Colonic mucosa (tissue), 4 donors: ENCODE results near the gene ENTREP1. TPM values are rescaled to one million over a fixed set of nuclear protein-coding genes. Genes with fewer than 3 reads are reported as not detected.

Experiments
- DNase-seq: peaks from one replicate; pipeline ENCODE4 v3.0.0-alpha.2; 2020
- H3K27ac ChIP-seq: fragments of 200-600 bp; one replicate; pipeline ENCODE4 v1.8.0; 2021
- H3K27me3 ChIP-seq: fragments of 200-600 bp; one replicate; pipeline ENCODE4 v1.8.0; 2021
- H3K36me3 ChIP-seq: fragments of 200-600 bp; one replicate; pipeline ENCODE4 v1.8.0; 2021
- H3K4me1 ChIP-seq: fragments of 200-600 bp; one replicate; pipeline ENCODE4 v1.8.0; 2021; ENCODE audit warnings: mild to moderate bottlenecking
- H3K4me3 ChIP-seq: fragments of 200-600 bp; one replicate; pipeline ENCODE4 v1.8.0; 2021
- H3K9ac ChIP-seq, 2 donors: one replicate each; pipeline ENCODE4 v1.7.0; 2013; ENCODE audit warnings: control low read depth in 2 of 2, low read depth in 2 of 2, low read length in 2 of 2
- H3K9me3 ChIP-seq: fragments of 200-600 bp; one replicate; pipeline ENCODE4 v1.8.0; 2021
- intact Hi-C: fragments of 100-400 bp; cut with DNase I; formaldehyde crosslinking; loops from one replicate; pipeline ENCODE4 v1.14.1; 2022
- total RNA-seq, 2 donors: library from RNA; stranded (reverse); fragmentation: NEBNext Ultra II Directional in 1 of 2; extraction: Animal tissue kit (Norgen Biotek cat#: 25700) in 1 of 2; gene quantifications; one replicate each; pipeline ENCODE4 v1.2.1, GENCODE V29; 2021
- TF ChIP-seq, protein P1 (sequence below): fragments of 200-600 bp; IDR thresholded peaks from one replicate; pipeline ENCODE4 v1.8.0; 2022; ENCODE audit warnings: antibody characterized with exemption, mild to moderate bottlenecking
- donor health status: healthy.
- donor health status: DM: no; HTN: no; CAD: no.
- donor health status: DM: no; HTN: no; CAD: no.

Gene ENTREP1
- total RNA-seq, 2 donors from 2014 or later, result 1.7 to 3.0 TPM

GRCh38 chr9:69386651-69387050, 61.6 kb downstream of the ENTREP1 start:
- Histone ChIP-seq H3K9ac (no peak overlapping the region), H3K27ac (no peak overlapping the region), H3K4me3 (no peak overlapping the region), H3K9me3 (no peaks in the 10 kb centered on the region), H3K4me1 (no peaks in the 10 kb centered on the region), H3K36me3 (no peaks in the 10 kb centered on the region), H3K27me3 (no peaks in the 10 kb centered on the region)
- intact Hi-C loops, result no loop called here
- DNase-seq, result no peak
- TF ChIP-seq, protein P1, sequence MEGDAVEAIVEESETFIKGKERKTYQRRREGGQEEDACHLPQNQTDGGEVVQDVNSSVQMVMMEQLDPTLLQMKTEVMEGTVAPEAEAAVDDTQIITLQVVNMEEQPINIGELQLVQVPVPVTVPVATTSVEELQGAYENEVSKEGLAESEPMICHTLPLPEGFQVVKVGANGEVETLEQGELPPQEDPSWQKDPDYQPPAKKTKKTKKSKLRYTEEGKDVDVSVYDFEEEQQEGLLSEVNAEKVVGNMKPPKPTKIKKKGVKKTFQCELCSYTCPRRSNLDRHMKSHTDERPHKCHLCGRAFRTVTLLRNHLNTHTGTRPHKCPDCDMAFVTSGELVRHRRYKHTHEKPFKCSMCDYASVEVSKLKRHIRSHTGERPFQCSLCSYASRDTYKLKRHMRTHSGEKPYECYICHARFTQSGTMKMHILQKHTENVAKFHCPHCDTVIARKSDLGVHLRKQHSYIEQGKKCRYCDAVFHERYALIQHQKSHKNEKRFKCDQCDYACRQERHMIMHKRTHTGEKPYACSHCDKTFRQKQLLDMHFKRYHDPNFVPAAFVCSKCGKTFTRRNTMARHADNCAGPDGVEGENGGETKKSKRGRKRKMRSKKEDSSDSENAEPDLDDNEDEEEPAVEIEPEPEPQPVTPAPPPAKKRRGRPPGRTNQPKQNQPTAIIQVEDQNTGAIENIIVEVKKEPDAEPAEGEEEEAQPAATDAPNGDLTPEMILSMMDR, result no peak

GRCh38 chr9:69388596-69388995, 63.6 kb downstream of the ENTREP1 start:
- H3K4me3 ChIP-seq, result no peak overlapping the region
- H3K4me1 ChIP-seq, result no peaks in the 10 kb centered on the region
- intact Hi-C loops, result no loop called here
- TF ChIP-seq, protein P1, result no peak
- no peaks in the 10 kb centered on the region for H3K36me3 ChIP-seq
- no peak overlapping the region for H3K27ac ChIP-seq
- no peak for DNase-seq
- H3K9me3 ChIP-seq, result no peaks in the 10 kb centered on the region
- no peaks in the 10 kb centered on the region for H3K27me3 ChIP-seq
- H3K9ac ChIP-seq, result no peak overlapping the region

GRCh38 chr9:69389437-69389995, 64.5 kb downstream of the ENTREP1 start:
- intact Hi-C loops, result no loop called here
- Histone ChIP-seq H3K9me3 (no peaks in the 10 kb centered on the region), H3K36me3 (no peaks in the 10 kb centered on the region), H3K4me1 (no peaks in the 10 kb centered on the region), H3K4me3 (no peak overlapping the region), H3K27me3 (no peaks in the 10 kb centered on the region), H3K27ac (no peak overlapping the region), H3K9ac (no peak overlapping the region)
- TF ChIP-seq, protein P1, result no peak
- DNase-seq, result no peak

- intact Hi-C loops, result no loop called here
- Histone ChIP-seq H3K36me3 (no peaks in the 10 kb centered on the region), H3K4me3 (no peak overlapping the region), H3K27ac (no peak overlapping the region), H3K9me3 (no peaks in the 10 kb centered on the region), H3K4me1 (no peaks in the 10 kb centered on the region), H3K27me3 (no peaks in the 10 kb centered on the region), H3K9ac (no peak overlapping the region)
- TF ChIP-seq, protein P1, result no peak
- no peak for DNase-seq
These were observed 66.5 kb downstream of the ENTREP1 start for GRCh38 chr9:69391487-69391886.

DNA sequence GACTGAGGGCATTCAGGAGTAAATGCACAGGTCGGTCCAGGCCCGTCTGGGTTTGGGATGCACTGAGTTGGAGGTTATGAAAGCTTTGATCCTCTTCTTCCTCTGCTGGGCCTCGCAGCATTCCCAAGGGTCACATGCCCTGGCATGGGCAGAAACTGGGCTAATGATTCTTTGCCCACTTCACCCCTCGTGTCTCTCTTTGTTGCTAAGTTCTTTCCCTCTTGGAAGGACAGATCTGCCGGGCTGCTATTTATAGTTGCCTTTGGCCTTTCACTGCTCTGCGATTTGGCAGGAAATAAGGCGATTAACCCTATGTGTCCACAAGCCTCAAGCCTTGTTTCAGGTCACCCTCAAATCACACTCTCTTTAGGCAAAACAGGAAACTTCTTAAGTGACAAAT, 66.9 kb downstream of the ENTREP1 start:
- TF ChIP-seq, protein P1, result no peak
- intact Hi-C loops, result no loop called here
- no peaks in the 10 kb centered on the region for H3K9me3 ChIP-seq

More for the DNA sequence above, 66.9 kb downstream of the ENTREP1 start:
- H3K36me3 ChIP-seq, result no peaks in the 10 kb centered on the region
- H3K9ac ChIP-seq, result no peak overlapping the region
- H3K27me3 ChIP-seq, result no peaks in the 10 kb centered on the region
- H3K4me1 ChIP-seq, result no peaks in the 10 kb centered on the region
- no peak overlapping the region for H3K27ac ChIP-seq
- H3K4me3 ChIP-seq, result no peak overlapping the region
- DNase-seq, result no peak
